GM18498 (cell line): ENCODE measurements around the gene SLC28A2.
"Not testable (repeated sequence)": the region's sequence is repeated elsewhere in the genome, so short reads cannot be mapped to it uniquely, and the experiment has no call there.

Experiments used
- ATAC-seq: cut with Tn5 transposase; IDR thresholded peaks from one replicate; pipeline ENCODE4 v1.9.1; 2021; ENCODE audit warnings: mild to moderate bottlenecking, moderate library complexity; ENCODE audit not compliant: unreplicated experiment

SLC28A2 gene

DNA sequence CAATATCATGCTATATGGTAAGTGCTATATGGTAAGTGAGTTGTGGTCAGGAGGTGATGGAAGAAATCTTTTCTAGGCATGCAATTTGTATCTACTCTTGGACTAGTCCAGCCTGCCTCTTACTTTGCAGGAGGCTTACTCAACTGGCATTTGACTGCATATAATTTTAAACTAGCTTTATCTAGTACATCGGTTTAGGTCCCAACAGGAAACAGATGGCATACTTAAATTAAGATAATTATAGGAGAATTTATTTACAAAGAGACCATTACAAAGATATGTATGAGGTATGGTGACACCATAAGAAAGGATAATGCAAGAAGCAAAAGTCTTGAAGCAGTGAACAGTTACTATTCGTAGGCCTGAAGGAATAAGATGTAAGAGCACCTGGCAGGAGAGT lies 7.8 kb downstream of the SLC28A2 start:
- no peak for ATAC-seq

DNA sequence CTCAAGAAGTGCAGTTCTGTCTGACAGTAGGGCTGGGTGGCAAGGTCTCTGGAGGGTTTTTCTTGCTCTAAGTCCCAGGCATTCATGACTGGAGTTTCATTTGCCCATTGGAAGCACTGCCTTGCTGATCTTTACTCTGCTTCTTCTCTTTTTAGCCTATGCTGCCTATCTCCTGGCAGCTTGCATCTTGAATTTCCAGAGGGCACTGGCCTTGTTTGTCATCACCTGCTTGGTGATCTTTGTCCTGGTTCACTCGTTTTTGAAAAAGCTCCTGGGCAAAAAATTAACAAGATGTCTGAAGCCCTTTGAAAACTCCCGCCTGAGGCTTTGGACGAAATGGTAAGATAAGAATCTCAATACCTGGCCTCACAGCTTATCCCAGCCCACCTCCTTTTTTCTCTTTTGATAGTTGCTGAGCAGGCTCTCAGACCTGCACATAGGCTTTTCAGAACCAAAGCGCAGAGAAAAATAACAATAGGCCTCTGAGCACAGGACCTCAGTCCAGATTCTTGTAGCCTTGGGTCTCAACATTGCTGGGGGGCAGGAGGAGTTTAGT lies 10.9 kb downstream of the SLC28A2 start:
- ATAC-seq = no peak

- ATAC-seq = no peak
Observed at GRCh38 chr15:45263854-45264253, 11.8 kb downstream of the SLC28A2 start.

DNA sequence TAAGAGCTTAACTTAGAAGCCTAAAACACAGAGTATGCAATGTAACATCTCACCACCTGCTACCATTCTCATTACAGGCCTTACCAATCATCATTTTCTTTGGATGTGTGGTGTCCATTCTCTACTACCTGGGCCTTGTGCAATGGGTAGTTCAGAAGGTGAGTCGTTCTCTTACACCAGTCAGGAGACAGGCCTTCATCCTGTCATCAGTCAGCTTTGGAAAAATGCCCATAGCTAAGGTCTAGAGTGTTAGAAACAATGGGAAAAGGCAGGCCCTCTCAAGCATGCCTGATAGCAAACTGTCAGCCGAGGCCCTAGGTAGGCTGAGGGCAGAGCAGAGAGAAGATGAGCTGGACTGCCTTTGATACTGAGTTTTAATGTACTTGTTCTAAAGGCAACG lies 13.5 kb downstream of the SLC28A2 start:
- no peak for ATAC-seq

DNA sequence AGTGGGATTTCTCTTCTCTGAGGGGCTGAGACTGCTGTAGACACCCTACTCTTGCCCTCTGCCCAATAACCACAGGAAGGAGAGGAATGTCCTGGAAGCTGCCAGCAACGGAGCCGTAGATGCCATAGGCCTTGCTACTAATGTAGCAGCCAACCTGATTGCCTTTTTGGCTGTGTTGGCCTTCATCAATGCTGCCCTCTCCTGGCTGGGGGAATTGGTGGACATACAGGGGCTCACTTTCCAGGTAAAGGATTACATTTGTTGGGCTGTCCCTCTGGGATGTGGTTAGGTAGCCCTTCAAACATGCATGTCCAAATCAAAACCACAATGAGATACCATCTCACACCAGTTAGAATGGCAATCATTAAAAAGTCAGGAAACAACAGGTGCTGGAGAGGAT lies 16.1 kb downstream of the SLC28A2 start:
- no peak for ATAC-seq

- ATAC-seq = no peak
Observed at GRCh38 chr15:45274636-45275380, 22.8 kb downstream of the SLC28A2 start.

DNA sequence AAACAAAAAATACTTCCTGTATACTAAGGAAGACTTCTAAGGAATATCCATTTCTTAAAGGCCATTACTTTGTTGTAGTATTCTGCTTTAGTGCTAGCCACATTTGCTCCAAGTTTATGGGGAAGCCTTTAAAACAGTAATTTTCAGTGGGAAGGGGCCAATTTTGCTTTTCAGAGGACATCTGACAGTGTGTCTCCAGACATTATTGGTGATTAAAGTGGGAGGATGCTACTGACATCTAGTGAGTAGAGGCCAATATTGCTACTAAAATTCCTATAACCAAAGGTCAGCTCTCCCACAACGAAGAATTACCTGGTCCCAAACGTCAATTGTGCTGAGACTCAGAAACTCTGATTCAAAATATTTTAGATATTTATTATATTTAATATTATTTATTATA lies 24.8 kb downstream of the SLC28A2 start:
- ATAC-seq = no peak

DNA sequence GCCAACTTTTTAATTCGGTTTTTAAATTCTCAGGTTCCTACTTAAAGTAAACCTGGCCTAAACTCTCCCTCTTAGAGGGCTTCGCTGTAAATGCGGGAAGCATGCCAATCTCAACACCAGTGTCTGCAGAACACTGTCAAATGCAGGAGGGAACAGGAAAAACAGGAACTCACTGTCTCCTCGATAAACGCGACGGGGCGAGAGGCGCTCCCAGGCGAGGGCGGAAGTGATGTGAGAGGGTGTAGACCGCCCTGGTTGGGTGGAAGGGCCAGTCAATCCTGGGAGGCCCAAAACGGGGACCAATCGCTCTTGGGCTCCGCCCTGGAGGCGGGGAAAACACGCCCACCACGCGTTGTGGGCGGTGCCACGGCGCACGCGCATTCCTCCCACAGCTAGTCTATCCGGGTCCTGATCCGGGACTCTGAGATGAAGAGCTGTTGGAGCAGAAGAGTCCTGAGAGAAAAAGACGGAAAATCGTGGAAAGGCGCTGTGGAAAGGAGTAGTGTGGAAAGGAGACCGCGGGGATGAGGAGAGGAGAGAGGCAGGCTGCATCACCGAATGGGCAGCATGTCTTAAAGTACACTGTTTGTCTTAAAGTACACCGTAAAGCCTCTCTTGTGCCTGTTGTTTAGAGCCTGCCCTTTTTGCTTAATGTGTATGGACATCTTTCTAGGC lies 27.1 kb downstream of the SLC28A2 start:
- ATAC-seq = peak; percentile 99

GRCh38 chr15:45285413-45285812 lies 33.4 kb downstream of the SLC28A2 start:
- no peak for ATAC-seq

- ATAC-seq = no peak
Observed at GRCh38 chr15:45287390-45287956, 35.4 kb downstream of the SLC28A2 start.

DNA sequence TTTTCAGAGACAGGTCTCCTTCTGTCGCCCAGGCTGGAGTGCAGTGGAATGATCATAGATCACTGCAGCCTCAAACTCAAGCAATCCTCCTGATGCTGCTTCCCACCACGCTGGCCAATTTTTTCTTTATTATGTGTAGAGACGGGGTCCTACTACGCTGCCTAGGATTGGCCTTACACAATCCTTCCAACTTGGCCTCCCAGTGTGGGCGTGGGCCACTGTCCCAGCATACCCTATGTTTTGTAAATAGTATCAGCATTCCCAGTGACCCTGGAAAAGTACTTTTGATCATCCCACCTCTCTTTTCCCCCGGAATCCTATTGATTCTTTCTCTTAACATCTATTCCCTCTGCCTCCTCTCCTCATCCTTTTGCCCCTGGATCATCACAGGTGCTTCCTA lies 36.9 kb downstream of the SLC28A2 start:
- ATAC-seq = no peak

- ATAC-seq = no peak
Observed at GRCh38 chr15:45291822-45292582, 40.0 kb downstream of the SLC28A2 start.

GRCh38 chr15:45293326-45293725 lies 41.3 kb downstream of the SLC28A2 start:
- ATAC-seq = not testable (repeated sequence)

DNA sequence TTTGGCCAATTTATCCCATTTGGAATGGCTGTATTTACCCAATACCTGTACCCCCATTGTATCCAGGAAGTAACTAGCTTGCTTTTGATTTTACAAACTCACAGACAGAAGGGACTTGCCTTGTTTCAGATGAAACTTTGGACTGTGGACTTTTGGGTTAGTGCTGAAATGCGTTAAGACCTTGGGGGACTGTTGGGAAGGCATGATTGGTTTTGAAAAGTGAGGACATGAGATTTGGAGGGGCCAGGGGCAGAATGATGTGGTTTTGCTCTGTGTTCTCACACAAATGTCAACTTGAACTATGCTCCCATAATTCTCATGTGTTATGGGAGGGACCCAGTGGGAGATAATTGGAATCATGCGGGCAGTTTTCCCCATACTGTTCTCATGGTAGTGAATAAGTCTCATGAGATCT lies 46.9 kb downstream of the SLC28A2 start:
- not testable (repeated sequence) for ATAC-seq

- ATAC-seq = no peak
Observed at GRCh38 chr15:45304711-45305110, 52.7 kb downstream of the SLC28A2 start.

DNA sequence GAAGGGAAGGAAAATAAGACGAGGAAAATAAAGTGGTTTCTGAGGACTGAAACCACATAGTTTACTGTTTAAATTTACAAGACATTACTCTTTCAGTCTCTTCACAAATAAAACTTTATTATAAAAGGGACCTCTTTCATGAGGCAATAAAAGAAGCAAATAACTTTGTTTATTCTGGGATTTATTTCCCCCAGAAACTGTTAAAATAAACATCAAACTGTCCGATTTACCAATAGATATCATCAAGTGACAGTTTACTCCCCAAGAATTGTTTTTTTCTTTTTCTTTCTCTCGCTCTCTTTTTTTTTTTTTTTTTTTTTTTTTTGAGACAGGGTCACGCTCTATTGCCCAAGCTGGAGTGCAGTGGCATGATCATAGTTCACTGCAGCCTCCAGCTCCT lies 54.1 kb downstream of the SLC28A2 start:
- ATAC-seq = no peak

DNA sequence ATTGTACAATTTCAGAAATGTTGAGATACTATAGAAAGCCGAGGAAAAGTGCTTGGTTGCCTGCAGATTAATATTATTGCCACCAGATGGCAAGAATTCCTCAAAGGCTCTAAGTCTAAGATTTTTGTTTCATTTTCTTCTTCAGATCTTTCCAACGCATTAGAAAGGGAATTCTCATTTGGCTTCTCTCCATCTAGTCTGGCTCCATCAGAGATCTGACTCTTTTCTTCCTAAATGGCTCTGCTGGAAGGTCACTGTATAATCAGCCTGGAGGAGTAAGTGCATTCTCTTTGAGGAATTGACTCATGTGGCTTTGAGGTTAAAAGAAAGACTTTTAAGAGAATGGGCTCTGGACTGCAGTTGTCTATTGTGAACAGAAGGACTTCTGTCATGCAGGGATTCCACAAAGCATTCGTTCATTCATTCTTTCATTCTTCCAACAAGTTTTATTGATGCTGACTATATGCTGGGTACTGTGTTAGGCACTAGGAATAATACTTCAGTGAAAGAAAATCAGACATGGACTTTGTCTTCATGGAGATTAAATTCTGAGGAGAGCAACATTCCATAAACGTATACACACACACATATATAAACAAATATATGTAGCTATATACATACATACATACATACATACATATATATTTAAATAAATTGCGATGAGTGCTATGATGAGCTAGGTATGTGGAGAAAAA lies 55.3 kb downstream of the SLC28A2 start:
- ATAC-seq = no peak

DNA sequence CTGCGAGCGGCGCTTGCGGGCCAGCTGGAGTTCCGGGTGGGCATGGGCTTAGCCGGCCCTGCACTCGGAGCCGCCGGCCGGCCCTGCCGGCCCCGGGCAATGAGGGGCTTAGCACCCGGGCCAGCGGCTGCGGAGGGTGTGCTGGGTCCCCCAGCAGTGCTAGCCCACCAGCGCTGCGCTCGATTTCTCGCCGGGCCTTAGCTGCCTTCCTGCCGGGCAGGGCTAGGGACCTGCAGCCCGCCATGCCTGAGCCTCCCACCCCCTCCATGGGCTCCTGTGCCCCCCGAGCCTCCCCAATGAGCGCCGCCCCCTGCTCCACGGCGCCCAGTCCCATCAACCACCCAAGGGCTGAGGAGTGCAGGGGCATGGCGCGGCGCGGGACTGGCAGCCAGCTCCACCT lies 62.1 kb downstream of the SLC28A2 start:
- not testable (repeated sequence) for ATAC-seq

- ATAC-seq = no peak
Observed at GRCh38 chr15:45314960-45315359, 62.9 kb downstream of the SLC28A2 start.

DNA sequence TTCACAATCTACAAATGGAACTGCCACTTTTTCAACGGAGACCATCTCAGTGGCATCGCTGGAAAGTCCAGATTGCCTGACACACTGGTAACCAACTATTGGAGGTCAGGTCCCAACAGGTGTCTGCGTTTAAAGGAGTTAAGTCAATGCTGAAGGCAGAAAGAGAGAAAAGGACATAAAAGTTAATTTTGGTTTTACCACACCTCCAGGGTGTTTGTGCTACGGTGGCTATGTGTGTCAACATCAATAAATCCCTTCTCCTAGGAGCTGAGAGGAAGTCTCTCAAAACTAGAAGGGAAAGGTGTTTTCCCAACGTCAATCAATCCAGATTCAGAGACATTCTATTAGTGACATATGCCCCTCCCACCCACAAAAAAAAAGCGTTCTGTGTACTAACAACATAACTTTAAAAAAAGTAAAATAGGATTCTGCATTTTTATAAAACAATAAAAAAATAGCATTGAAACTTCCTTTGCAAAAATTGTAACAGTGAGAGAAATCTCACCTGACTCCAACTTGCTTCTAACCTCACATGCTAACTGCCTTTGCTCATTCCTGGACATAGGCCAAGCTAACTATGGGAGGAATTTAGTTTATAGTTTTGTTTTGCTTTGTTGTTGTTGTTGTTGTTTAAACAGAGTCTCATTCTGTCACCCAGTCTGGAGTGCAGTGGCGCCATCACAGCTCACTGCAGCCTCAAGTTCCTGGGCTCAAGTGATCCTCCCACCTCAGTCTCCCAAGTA lies 67.6 kb downstream of the SLC28A2 start:
- ATAC-seq = no peak
